SK-N-MC (cell line): ENCODE measurements around the gene MAP3K7CL.

ENCODE experiments used
- DNase-seq: peaks from one replicate; pipeline ENCODE4 v3.0.0-alpha.2; 2011; ENCODE audit warnings: low read depth, low spot score
- H3K27ac ChIP-seq: fragments of 200-600 bp; sonication (generic); 2 replicates; pipeline ENCODE4 v1.5.1; 2016; ENCODE audit warnings: mixed run types
- H3K36me3 ChIP-seq: fragments of 200-600 bp; sonication (generic); 2 replicates; pipeline ENCODE4 v1.6.1; 2017; ENCODE audit warnings: antibody characterized with exemption, low read length, mixed read lengths; ENCODE audit not compliant: insufficient read depth
- H3K4me3 ChIP-seq: fragments of 200-600 bp; sonication (generic); 2 replicates; pipeline ENCODE4 v1.5.1; 2016
- H3K9ac ChIP-seq: fragments of 200-600 bp; sonication (generic); 2 replicates; pipeline ENCODE4 v1.8.0; 2017; ENCODE audit warnings: mixed run types, mixed read lengths; ENCODE audit not compliant: insufficient read length
- H3K9me3 ChIP-seq: fragments of 200-600 bp; sonication (generic); 2 replicates; pipeline ENCODE4 v1.6.1; 2017; ENCODE audit warnings: low read depth, mild to moderate bottlenecking, antibody characterized with exemption, low read length, moderate library complexity, mixed read lengths
- EZH2 ChIP-seq: fragments of 200-600 bp; sonication (generic); IDR thresholded peaks from one replicate; pipeline ENCODE4 v1.6.1; 2017; ENCODE audit warnings: antibody characterized with exemption
- FOXP2 ChIP-seq: optimal IDR thresholded peaks from 2 replicates; pipeline ENCODE3; 2011; ENCODE audit warnings: mild to moderate bottlenecking, moderate library complexity; ENCODE audit not compliant: insufficient read depth; ENCODE audit errors: extremely low read length, control extremely low read depth
- POLR2AphosphoS5 ChIP-seq: IDR thresholded peaks from 2 replicates; pipeline ENCODE4 v1.6.1; 2012; ENCODE audit warnings: mild to moderate bottlenecking, low read depth, low read length, borderline replicate concordance

Gene MAP3K7CL, protein sequence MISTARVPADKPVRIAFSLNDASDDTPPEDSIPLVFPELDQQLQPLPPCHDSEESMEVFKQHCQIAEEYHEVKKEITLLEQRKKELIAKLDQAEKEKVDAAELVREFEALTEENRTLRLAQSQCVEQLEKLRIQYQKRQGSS

GRCh38 chr21:29130270-29130969 lies at the start of gene MAP3K7CL:
Gene MAP3K7CL, plus strand, starts transcription at chr21:29130644. Its CDS starts 2,701 bp downstream, at chr21:29133345.
- Histone ChIP-seq H3K9me3 (no peaks in the 10 kb centered on the region), H3K36me3 (no peaks in the 10 kb centered on the region), H3K27ac (no peak within 1 kb of the TSS), H3K4me3 (no peak within 1 kb of the TSS), H3K9ac (no peak within 1 kb of the TSS)
- no peak for DNase-seq
- TF ChIP-seq EZH2 (no peak), FOXP2 (no peak)

DNA sequence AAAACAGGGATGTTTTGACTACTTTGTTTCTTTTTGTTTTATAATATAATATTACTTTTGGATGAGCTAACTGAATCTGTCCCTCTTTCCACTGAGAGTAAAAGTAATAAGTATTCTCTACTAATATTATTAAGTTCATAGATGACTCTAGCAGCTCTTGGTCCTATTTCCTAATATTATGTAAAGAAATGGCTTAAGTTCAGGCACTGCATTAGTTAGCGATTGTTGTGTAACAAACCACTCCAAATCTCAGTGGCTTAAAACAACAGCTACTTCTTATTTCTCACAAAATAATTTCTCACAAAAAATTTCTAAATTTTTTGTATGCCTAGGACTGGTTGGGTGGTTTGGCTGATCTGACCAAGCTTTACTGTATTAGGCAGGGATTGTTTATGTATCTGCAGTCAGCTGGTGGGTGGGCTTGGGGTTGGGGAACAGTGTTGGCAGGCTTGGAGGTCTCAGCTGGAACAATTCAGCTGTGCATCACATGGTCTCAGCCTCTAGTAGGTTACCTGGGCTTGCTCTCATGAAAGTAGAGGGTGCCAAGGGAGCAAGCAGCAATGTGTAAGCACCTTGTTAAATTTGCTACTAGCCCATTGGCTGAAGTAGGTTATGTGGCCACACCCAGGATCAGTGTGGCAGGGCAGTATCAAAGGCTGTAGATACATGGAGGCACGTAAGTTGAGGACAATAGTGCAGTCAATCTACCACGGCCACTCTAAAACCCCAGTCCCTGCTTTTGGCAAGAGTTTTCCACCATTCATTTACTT lies 48.2 kb upstream of the MAP3K7CL start:
- H3K27ac ChIP-seq: no peak overlapping the region
- no peak for TF ChIP-seq EZH2
- no peak for TF ChIP-seq FOXP2
- no peak for TF ChIP-seq POLR2AphosphoS5
- H3K9me3 ChIP-seq: no peaks in the 10 kb centered on the region
- H3K36me3 ChIP-seq: no peaks in the 10 kb centered on the region
- no peak overlapping the region for H3K4me3 ChIP-seq
- no peak overlapping the region for H3K9ac ChIP-seq
- DNase-seq: no peak

DNA sequence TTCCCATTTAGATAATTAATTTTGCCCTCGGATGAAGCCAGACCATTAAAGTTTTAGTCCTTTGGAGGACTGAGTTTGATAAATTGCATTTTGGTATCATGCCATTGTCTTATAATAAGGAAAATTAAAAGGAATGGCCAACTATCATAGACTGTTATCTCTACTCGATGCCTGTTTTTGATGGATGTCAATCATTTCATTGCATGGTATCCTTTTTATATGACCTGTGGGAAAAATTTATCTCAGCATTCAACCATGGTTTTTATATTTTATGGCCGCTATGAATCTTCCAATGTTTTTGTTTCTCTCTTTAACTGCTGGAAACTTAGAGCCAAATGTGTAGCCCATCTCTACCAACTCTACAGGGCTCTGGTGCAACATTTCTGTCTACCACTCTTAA lies 47.1 kb upstream of the MAP3K7CL start:
- Histone ChIP-seq H3K36me3 (no peaks in the 10 kb centered on the region), H3K4me3 (no peak overlapping the region), H3K9me3 (no peaks in the 10 kb centered on the region), H3K9ac (no peak overlapping the region), H3K27ac (no peak overlapping the region)
- no peak for DNase-seq
- no peak for TF ChIP-seq FOXP2
- no peak for TF ChIP-seq POLR2AphosphoS5
- TF ChIP-seq EZH2: no peak

GRCh38 chr21:29084372-29084771 lies 46.1 kb upstream of the MAP3K7CL start:
- Histone ChIP-seq H3K36me3 (no peaks in the 10 kb centered on the region), H3K4me3 (no peak overlapping the region), H3K9me3 (no peaks in the 10 kb centered on the region), H3K9ac (no peak overlapping the region), H3K27ac (no peak overlapping the region)
- DNase-seq: no peak
- no peak for TF ChIP-seq EZH2
- no peak for TF ChIP-seq POLR2AphosphoS5
- no peak for TF ChIP-seq FOXP2

DNA sequence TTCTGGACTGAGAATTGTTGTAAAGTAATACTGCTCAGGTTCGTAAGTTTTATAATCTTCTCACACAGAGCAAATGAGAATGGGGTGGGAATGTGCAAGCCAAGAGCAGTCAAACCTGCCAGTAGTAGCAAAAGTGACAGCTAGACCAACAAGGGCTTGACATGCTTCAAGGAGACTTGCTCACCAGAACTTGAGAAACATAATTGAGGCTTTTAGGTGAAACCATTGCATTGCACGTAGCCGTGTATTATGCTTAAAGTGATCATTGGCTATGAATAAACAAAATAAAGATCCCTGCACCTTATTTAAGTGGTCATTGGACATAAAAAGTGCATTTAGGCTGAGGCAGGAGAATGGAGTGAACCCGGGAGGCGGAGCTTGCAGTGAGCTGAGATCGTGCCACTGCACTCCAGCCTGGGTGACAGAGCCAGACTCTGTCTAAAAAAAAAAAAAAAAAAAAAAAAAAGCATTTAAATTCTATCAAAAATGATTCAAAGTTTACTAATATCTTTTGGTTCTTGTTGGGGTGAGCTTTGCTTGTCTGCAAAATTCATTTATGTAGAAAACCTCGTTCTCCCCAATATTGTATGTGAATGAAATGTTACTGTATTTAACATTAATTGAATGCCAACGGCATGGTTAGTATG lies 45.2 kb upstream of the MAP3K7CL start:
- no peak for TF ChIP-seq POLR2AphosphoS5
- no peak for TF ChIP-seq FOXP2
- no peak for TF ChIP-seq EZH2
- Histone ChIP-seq H3K4me3 (no peak overlapping the region), H3K9ac (no peak overlapping the region), H3K27ac (no peak overlapping the region), H3K36me3 (no peaks in the 10 kb centered on the region), H3K9me3 (no peaks in the 10 kb centered on the region)
- no peak for DNase-seq

DNA sequence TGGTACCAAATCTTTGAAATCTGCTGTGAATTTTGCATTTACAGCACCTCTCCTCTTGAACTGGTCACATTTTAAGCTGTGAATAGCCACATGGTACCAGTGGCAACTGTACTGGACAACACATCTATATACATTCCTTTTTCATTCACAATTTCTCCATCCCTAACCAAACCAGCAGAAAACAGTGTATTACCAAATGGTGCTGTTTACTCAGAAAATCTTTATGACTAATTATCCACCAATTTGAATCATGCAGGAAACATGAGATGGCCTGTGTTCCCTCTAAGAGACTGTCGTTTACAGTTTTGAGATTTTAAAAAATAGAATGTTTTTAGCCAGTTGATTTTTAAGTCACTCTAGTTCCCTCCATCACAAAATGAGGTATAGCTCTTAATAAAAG lies 39.4 kb upstream of the MAP3K7CL start:
- Histone ChIP-seq H3K9me3 (no peaks in the 10 kb centered on the region), H3K27ac (no peak overlapping the region), H3K36me3 (no peaks in the 10 kb centered on the region), H3K4me3 (no peak overlapping the region), H3K9ac (no peak overlapping the region)
- no peak for DNase-seq
- TF ChIP-seq EZH2: no peak
- TF ChIP-seq POLR2AphosphoS5: no peak
- no peak for TF ChIP-seq FOXP2

DNA sequence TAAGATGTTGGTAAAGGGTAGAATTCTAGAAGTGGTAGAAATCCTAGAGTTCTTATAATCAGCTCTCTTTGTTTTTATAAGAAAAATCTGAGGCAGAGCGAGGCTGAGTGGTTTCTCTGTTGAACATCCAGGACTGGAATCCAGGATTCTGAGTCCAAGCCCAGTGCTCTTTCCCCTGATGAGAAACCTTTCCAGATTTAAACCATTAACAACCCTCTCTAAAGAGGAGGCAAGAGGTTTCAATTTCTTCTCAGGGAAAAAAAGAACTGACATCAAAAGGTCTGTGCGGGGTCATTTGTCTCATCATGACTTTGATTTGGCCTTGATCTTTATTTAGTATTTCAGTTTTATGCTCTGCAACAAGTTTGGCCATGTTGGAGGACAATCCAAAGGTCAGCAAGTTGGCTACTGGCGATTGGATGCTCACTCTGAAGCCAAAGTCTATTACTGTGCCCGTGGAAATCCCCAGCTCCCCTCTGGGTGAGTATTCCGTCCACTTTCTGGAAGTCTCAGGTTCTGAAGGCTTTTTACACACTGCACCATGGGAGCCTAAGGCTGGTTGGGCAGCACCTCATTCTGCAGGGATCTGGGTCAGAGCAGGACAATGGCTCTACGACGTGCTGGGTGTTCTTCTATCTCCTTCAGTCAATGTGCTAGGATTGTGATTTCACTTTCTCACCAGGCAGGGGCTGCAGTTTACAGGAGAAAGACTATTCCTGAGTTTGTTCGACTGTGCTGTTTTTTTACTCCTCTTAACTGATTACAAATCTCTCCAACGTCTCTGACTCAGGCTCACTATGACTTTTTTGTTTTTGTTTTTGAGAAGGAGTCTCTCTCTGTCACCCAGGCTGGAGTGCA lies 38.1 kb upstream of the MAP3K7CL start:
- H3K27ac ChIP-seq: no peak overlapping the region
- no peak overlapping the region for H3K9ac ChIP-seq
- no peak overlapping the region for H3K4me3 ChIP-seq
- H3K36me3 ChIP-seq: no peaks in the 10 kb centered on the region
- DNase-seq: no peak
- TF ChIP-seq POLR2AphosphoS5 (no peak), FOXP2 (no peak), EZH2 (no peak)
- no peaks in the 10 kb centered on the region for H3K9me3 ChIP-seq
